Sigmoid colon (tissue), 4 donors: ENCODE results near the gene DGKE.

Experiments used
- EP300 ChIP-seq, 4 donors: sonication (generic); formaldehyde crosslinking; IDR thresholded peaks; one replicate each; pipeline ENCODE4 v1.6.1; 2017; ENCODE audit warnings: antibody characterized with exemption in 4 of 4
- POLR2A ChIP-seq, 2 donors: fragments of 450-650 bp; IDR thresholded peaks; one replicate each; pipeline ENCODE4 v1.6.1; 2016; ENCODE audit warnings: antibody characterized with exemption in 2 of 2, mild to moderate bottlenecking in 2 of 2, moderate library complexity in 2 of 2

- TF ChIP-seq POLR2A (IDR thresholded peaks at IDR 0.05) (no peak), EP300 (IDR thresholded peaks at IDR 0.05) (no peak)
These were observed 34.0 kb downstream of the DGKE start for GRCh38 chr17:56867948-56868376.
